HCT116 (cell line): ENCODE measurements around the gene SCRN2. TPM values are rescaled to one million over a fixed set of nuclear protein-coding genes. Genes with fewer than 3 reads are reported as not detected.

Source experiments
- ATAC-seq: fragments of 200-7000 bp; cut with Tn5 transposase; 2 replicates; pipeline ENCODE4 v1.9.1; 2020; ENCODE audit warnings: mild to moderate bottlenecking, moderate library complexity
- BruUV-seq: library from RNA; stranded (reverse); fragments of 400-500 nt; replicated peaks from 2 replicates; lab custom pipeline; 2021; lab: Mats Ljungman, UMichigan
- CTCF ChIA-PET: fragments of 300-600 bp; sonication (Branson Sonifier 250); formaldehyde crosslinking; loops from one replicate; lab custom pipeline; 2021; ENCODE audit warnings: antibody characterized with exemption; lab: Charles Lee
- POLR2A ChIA-PET: fragments of 300-600, 350-600 bp; sonication (Branson Sonifier 250); formaldehyde crosslinking; loops from one replicate; lab custom pipeline; 2021; ENCODE audit warnings: antibody characterized with exemption; lab: Charles Lee
- RAD21 ChIA-PET, 2 experiments: fragments of 300-600 bp; sonication (Branson Sonifier 250); formaldehyde crosslinking; loops; one replicate each; lab custom pipeline; 2023; ENCODE audit warnings: low total read pairs in 2 of 2; ENCODE audit not compliant: uncharacterized antibody in 2 of 2, unreplicated experiment in 2 of 2, low non-redundant PET in 1 of 2; lab: Charles Lee
- DNase-seq: peaks from one replicate; pipeline ENCODE4 v3.0.0-alpha.2; 2010; ENCODE audit warnings: low read depth, low spot score
- H2AFZ ChIP-seq: fragments of 200-600 bp; shearing (Covaris generic), sonication (generic); 2 replicates; pipeline ENCODE4 v1.6.1; 2017; ENCODE audit warnings: low read depth, mixed run types, mixed read lengths, antibody characterized with exemption, low read length; ENCODE audit not compliant: poor library complexity, severe bottlenecking
- H3K27ac ChIP-seq: 2 replicates; pipeline ENCODE4 v1.5.1; 2012; ENCODE audit warnings: low read depth, low read length
- H3K27me3 ChIP-seq: fragments of 200-600 bp; sonication (generic); 2 replicates; pipeline ENCODE4 v1.6.1; 2016; ENCODE audit warnings: mixed run types, low read length, mixed read lengths; ENCODE audit not compliant: insufficient read depth
- H3K36me3 ChIP-seq, 2 experiments: fragments of 200-500 bp in 1 of 2; fragments of 200-600 bp in 1 of 2; sonication (Bioruptor generic) in 1 of 2; sonication (generic) in 1 of 2; 2 replicates each; pipeline versions ENCODE4 v1.5.1 to v1.6.1; 2014 to 2016; ENCODE audit warnings: low read length in 2 of 2, inconsistent platforms in 1 of 2, mixed read lengths in 1 of 2, mixed run types in 1 of 2; ENCODE audit not compliant: insufficient read depth in 2 of 2, control insufficient read depth in 1 of 2
- H3K4me1 ChIP-seq, 2 experiments: fragments of 200-600 bp in 1 of 2; sonication (generic) in 1 of 2; 2 replicates each; pipeline versions ENCODE4 v1.5.1 to v1.6.1; 2012 to 2017; ENCODE audit warnings: low read length in 2 of 2, inconsistent platforms in 1 of 2, mild to moderate bottlenecking in 1 of 2, mixed read lengths in 1 of 2, mixed run types in 1 of 2, moderate library complexity in 1 of 2; ENCODE audit not compliant: insufficient read depth in 2 of 2, control insufficient read depth in 1 of 2
- H3K4me2 ChIP-seq: fragments of 200-600 bp; sonication (generic); 2 replicates; pipeline ENCODE4 v1.6.1; 2017; ENCODE audit warnings: mixed run types, low read length, mixed read lengths
- H3K4me3 ChIP-seq, 2 experiments: fragments of 200-600 bp in 1 of 2; sonication (generic) in 1 of 2; replicated peaks in 1 of 2; 2 replicates each; pipeline ENCODE4 v1.5.1; 2011 to 2016; ENCODE audit warnings: low read length in 2 of 2, control low read depth in 1 of 2, low read depth in 1 of 2, mild to moderate bottlenecking in 1 of 2, mixed read lengths in 1 of 2, mixed run types in 1 of 2
- H3K79me2 ChIP-seq: fragments of 200-600 bp; sonication (generic); 2 replicates; pipeline ENCODE4 v1.6.1; 2017; ENCODE audit warnings: mild to moderate bottlenecking, mixed run types, low read length, moderate library complexity, mixed read lengths; ENCODE audit not compliant: insufficient read depth
- H3K9ac ChIP-seq: fragments of 200-600 bp; sonication (generic); 2 replicates; pipeline ENCODE4 v1.6.1; 2016; ENCODE audit warnings: low read length, mixed read lengths
- H3K9me2 ChIP-seq: fragments of 200-600 bp; sonication (generic), shearing (Covaris generic); 2 replicates; pipeline ENCODE4 v1.6.1; 2017; ENCODE audit warnings: mixed run types, mild to moderate bottlenecking, moderate library complexity; ENCODE audit not compliant: insufficient read depth
- H3K9me3 ChIP-seq, 2 experiments: fragments of 200-500 bp in 1 of 2; fragments of 200-600 bp in 1 of 2; sonication (Bioruptor generic) in 1 of 2; sonication (generic) in 1 of 2; 2 replicates each; pipeline ENCODE4 v1.6.1; 2014 to 2017; ENCODE audit warnings: low read length in 2 of 2, mixed read lengths in 2 of 2, inconsistent platforms in 1 of 2, low read depth in 1 of 2, mild to moderate bottlenecking in 1 of 2, mixed run types in 1 of 2, moderate library complexity in 1 of 2; ENCODE audit not compliant: control insufficient read depth in 1 of 2, insufficient read depth in 1 of 2
- H4K20me1 ChIP-seq: fragments of 200-600 bp; sonication (generic), shearing (Covaris generic); 2 replicates; pipeline ENCODE4 v1.6.1; 2017; ENCODE audit warnings: mixed run types, mild to moderate bottlenecking, moderate library complexity; ENCODE audit not compliant: insufficient read depth
- CBX3 ChIP-seq: IDR thresholded peaks from 2 replicates; pipeline ENCODE4 v1.6.1; 2012; ENCODE audit warnings: low read depth
- EGR1 ChIP-seq: IDR thresholded peaks from 2 replicates; pipeline ENCODE4 v1.6.1; 2012; ENCODE audit warnings: low read depth
- FOSL1 ChIP-seq: IDR thresholded peaks from 2 replicates; pipeline ENCODE4 v1.6.1; 2012; ENCODE audit warnings: low read depth
- JUND ChIP-seq: IDR thresholded peaks from 2 replicates; pipeline ENCODE4 v1.6.1; 2012
- SIN3A ChIP-seq: IDR thresholded peaks from 2 replicates; pipeline ENCODE4 v1.6.1; 2012; ENCODE audit warnings: low read depth
- SP1 ChIP-seq: IDR thresholded peaks from 2 replicates; pipeline ENCODE4 v1.6.1; 2012; ENCODE audit warnings: low read depth
- SRF ChIP-seq: IDR thresholded peaks from 2 replicates; pipeline ENCODE4 v1.6.1; 2012; ENCODE audit warnings: low read depth
- TCF7L2 ChIP-seq: IDR thresholded peaks from 2 replicates; pipeline ENCODE4 v1.7.0; 2011; ENCODE audit warnings: borderline replicate concordance, inconsistent platforms; ENCODE audit not compliant: insufficient read depth, insufficient read length; ENCODE audit errors: extremely low read depth
- YY1 ChIP-seq: IDR thresholded peaks from 2 replicates; pipeline ENCODE4 v1.6.1; 2011; ENCODE audit warnings: low read length, low read depth, moderate library complexity, mild to moderate bottlenecking; ENCODE audit not compliant: insufficient replicate concordance; ENCODE audit errors: extremely low read depth
- ZFX ChIP-seq: fragments of 450-650 bp; IDR thresholded peaks from 2 replicates; pipeline ENCODE4 v1.6.1; 2017
- intact Hi-C: fragments of 100-400 bp; cut with micrococcal nuclease; formaldehyde crosslinking; loops from 2 replicates; pipeline ENCODE4 v1.10.0; 2022
- total RNA-seq: library from RNA; stranded (reverse); gene quantifications from one replicate; pipeline ENCODE4 v1.2.1, GENCODE V29; 2021; ENCODE audit not compliant: unreplicated experiment
- TF ChIP-seq, protein P1 (sequence below): IDR thresholded peaks from 2 replicates; pipeline ENCODE4 v1.6.1; 2011; ENCODE audit warnings: mild to moderate bottlenecking, low read length, moderate library complexity; ENCODE audit not compliant: insufficient replicate concordance; ENCODE audit errors: extremely low read depth
- TF ChIP-seq, protein P2 (sequence below): IDR thresholded peaks from 2 replicates; pipeline ENCODE4 v1.6.1; 2012
- TF ChIP-seq, protein P3 (sequence below), 3 experiments: fragments of 200-600 bp in 1 of 3; sonication (generic) in 1 of 3; IDR thresholded peaks in 2 of 3; conservative IDR thresholded peaks in 1 of 3; 2 replicates each; pipeline ENCODE4 v1.5.1; 2012 to 2017; ENCODE audit warnings: low read depth in 2 of 3, low read length in 2 of 3, antibody characterized with exemption in 1 of 3, borderline replicate concordance in 1 of 3, control low read depth in 1 of 3, mild to moderate bottlenecking in 1 of 3, mixed read lengths in 1 of 3, mixed run types in 1 of 3, moderate library complexity in 1 of 3; ENCODE audit not compliant: insufficient read depth in 1 of 3

Gene SCRN2
- total RNA-seq, 1 experiment from 2014 or later: 53.2 TPM

DNA sequence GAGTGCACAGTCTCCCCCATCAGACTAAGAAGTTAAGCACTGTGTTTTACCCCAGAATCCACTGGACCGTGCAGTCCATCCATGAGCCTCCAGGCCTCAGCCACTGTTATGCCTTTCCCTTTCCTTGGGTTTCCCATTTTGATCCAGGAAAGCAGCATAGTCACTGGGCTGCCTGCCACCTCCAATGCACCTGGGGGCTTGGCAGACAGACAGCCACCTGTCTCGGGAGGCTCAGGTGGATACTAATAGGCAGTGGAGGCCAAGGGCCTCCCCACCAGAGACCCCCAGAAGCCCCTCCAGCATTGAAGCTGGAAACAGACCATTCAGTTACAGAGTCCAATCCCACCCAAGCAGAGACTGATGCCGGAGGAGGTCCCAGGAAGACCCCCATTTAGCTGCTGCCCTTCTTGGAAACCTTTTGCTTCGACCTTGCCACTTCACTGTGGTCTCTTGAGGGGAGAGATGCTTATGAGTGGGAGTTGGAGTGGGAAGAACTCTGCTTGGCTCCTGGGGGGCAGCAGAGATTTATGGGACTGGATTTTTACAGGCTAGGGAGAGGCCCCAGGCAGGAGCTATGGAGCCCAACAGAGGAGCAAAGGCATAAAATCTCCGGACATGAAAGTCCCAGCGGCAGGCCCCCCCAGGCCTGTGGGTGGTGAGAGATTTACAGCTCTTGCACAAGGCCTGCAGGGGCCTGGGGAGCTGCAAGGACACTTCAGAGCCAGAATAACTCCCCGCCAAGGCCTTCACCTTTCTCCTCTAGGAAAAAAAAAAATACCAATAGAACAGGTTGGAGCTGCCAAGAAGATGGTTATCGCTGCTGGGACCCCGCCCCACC is 42.7 kb upstream of the SCRN2 start (continued):
- TF ChIP-seq, protein P1, sequence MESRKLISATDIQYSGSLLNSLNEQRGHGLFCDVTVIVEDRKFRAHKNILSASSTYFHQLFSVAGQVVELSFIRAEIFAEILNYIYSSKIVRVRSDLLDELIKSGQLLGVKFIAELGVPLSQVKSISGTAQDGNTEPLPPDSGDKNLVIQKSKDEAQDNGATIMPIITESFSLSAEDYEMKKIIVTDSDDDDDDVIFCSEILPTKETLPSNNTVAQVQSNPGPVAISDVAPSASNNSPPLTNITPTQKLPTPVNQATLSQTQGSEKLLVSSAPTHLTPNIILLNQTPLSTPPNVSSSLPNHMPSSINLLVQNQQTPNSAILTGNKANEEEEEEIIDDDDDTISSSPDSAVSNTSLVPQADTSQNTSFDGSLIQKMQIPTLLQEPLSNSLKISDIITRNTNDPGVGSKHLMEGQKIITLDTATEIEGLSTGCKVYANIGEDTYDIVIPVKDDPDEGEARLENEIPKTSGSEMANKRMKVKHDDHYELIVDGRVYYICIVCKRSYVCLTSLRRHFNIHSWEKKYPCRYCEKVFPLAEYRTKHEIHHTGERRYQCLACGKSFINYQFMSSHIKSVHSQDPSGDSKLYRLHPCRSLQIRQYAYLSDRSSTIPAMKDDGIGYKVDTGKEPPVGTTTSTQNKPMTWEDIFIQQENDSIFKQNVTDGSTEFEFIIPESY: no peak
- TF ChIP-seq ZFX: no peak

DNA sequence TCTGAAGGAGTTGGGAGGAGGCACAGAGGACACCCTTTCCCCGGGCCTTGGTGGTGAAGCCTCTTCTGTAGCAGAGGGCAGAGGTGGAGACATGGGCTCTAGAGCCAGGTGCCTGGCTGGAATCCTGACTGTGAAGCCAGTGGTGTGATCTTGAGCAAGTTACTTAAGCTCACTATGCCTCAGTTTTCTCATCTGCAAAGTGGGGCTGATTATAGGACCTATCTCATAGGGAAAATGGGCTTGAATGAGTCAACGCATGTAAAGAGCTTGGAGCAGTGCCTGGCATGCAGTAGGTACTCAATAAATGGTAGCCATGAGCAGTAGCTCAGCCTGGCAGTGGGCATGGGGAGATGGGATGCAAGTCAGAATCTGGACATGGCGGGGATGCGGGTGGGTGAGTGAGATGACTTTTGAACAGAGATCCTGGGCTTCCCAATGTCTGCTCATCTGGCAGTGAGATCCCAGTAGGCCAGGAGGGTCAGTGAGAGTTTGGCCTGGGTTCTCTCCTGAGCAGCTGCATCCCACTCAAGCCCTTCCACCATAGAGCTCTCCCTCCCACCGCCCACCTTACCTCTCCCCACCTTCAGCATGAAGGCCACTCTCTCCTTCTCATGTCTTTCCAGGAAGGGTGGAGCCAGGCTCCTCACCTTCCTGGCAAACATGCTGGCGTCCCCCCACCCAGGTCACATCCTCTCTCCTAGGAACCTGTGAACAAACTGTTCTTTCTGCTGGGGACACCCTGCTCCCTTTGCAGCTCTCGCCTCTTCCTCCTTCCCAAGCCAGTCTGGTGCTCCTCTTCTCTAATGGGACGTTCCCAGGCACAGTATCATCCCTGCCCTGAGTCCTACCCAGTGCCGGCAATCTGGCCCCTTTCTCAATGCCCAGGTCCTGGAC is 41.9 kb upstream of the SCRN2 start:
- no peaks in the 10 kb centered on the region for H3K27me3 ChIP-seq
- H3K4me3 ChIP-seq: no peak overlapping the region
- H2AFZ ChIP-seq: no peak overlapping the region
- H3K9me3 ChIP-seq: no peaks in the 10 kb centered on the region
- TF ChIP-seq YY1 (no peak), EGR1 (no peak), CBX3 (no peak), SP1 (no peak), FOSL1 (no peak), SIN3A (no peak), JUND (no peak), TCF7L2 (no peak), SRF (no peak)
- TF ChIP-seq, protein P2, sequence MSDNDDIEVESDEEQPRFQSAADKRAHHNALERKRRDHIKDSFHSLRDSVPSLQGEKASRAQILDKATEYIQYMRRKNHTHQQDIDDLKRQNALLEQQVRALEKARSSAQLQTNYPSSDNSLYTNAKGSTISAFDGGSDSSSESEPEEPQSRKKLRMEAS: no peak
- TF ChIP-seq, protein P3, sequence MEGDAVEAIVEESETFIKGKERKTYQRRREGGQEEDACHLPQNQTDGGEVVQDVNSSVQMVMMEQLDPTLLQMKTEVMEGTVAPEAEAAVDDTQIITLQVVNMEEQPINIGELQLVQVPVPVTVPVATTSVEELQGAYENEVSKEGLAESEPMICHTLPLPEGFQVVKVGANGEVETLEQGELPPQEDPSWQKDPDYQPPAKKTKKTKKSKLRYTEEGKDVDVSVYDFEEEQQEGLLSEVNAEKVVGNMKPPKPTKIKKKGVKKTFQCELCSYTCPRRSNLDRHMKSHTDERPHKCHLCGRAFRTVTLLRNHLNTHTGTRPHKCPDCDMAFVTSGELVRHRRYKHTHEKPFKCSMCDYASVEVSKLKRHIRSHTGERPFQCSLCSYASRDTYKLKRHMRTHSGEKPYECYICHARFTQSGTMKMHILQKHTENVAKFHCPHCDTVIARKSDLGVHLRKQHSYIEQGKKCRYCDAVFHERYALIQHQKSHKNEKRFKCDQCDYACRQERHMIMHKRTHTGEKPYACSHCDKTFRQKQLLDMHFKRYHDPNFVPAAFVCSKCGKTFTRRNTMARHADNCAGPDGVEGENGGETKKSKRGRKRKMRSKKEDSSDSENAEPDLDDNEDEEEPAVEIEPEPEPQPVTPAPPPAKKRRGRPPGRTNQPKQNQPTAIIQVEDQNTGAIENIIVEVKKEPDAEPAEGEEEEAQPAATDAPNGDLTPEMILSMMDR (IDR thresholded peaks at IDR 0.05 in 2 of 3, conservative IDR thresholded peaks at IDR 0.05 in 1 of 3; ENCODE audit: borderline replicate concordance in 1 of 3, insufficient read depth in 1 of 3, low read depth in 2 of 3, low read length in 2 of 3): no peak
- TF ChIP-seq, protein P1: no peak
- TF ChIP-seq, all 23 proteins: peak for 0
- BruUV-seq: no TSS peak
- ChIA-PET RAD21 (no interaction called here), POLR2A (interaction anchor here (1.0 kb wide), 1 partner anchor 12 kb away, joined by 3 read pairs; no protein-coding TSS in a partner anchor), CTCF (interaction anchor here (2.3 kb wide), 1 partner anchor 40 kb away, joined by 7 read pairs; no protein-coding TSS in a partner anchor)
- Histone ChIP-seq H3K4me1 (peaks cover 2 to 41% of the 10 kb centered on the region in 2 experiments), H3K9ac (no peak overlapping the region), H4K20me1 (no peaks in the 10 kb centered on the region), H3K9me2 (no peaks in the 10 kb centered on the region), H3K27ac (no peak overlapping the region), H3K4me2 (no peak overlapping the region), H3K36me3 (no peaks in the 10 kb centered on the region), H3K79me2 (no peaks in the 10 kb centered on the region)
- no peak for ATAC-seq
- no peak for DNase-seq
- intact Hi-C loops: no loop called here
